ENCODE data around the gene MINDY3.
"Not testable (repeated sequence)": the region's sequence is repeated elsewhere in the genome, so short reads cannot be mapped to it uniquely, and the experiment has no call there.

MINDY3 gene

GRCh38 chr10:15879663-15880062 lies 19.4 kb upstream of the MINDY3 start:
- TF ChIP-seq ZFP30 (CRISPR knock-in tag; IDR thresholded peaks at IDR 0.05): no peak
- no peak for TF ChIP-seq PPARA (CRISPR knock-in tag; IDR thresholded peaks at IDR 0.05; ENCODE audit: borderline replicate concordance)
- no peak for TF ChIP-seq OSR1 (CRISPR knock-in tag; IDR thresholded peaks at IDR 0.05)
- no peak for TF ChIP-seq ZNF70 (CRISPR knock-in tag; IDR thresholded peaks at IDR 0.05)
- no peak for TF ChIP-seq ARNTL (CRISPR knock-in tag; IDR thresholded peaks at IDR 0.05; ENCODE audit: borderline replicate concordance, low read depth)
- peak; percentile 40; the same call in 2 of the 3 replicates for ATAC-seq

- ATAC-seq: peak; percentile 69
- TF ChIP-seq ZNF565 (CRISPR knock-in tag; conservative IDR thresholded peaks at IDR 0.05; ENCODE audit: low read depth) (no peak), PATZ1 (CRISPR knock-in tag; IDR thresholded peaks at IDR 0.05; ENCODE audit: borderline replicate concordance) (no peak), POU6F1 (CRISPR knock-in tag; IDR thresholded peaks at IDR 0.05; ENCODE audit: borderline replicate concordance, low read depth) (no peak)
These were observed 18.8 kb upstream of the MINDY3 start for GRCh38 chr10:15879058-15879457.

GRCh38 chr10:15877836-15878576 lies 17.7 kb upstream of the MINDY3 start:
- no peak for ATAC-seq
- TF ChIP-seq PATZ1 (CRISPR knock-in tag; IDR thresholded peaks at IDR 0.05; ENCODE audit: borderline replicate concordance) (no peak), ZNF8 (CRISPR knock-in tag; IDR thresholded peaks at IDR 0.05) (no peak), TOX (CRISPR knock-in tag; IDR thresholded peaks at IDR 0.05; ENCODE audit: borderline replicate concordance) (no peak), ZNF565 (CRISPR knock-in tag; conservative IDR thresholded peaks at IDR 0.05; ENCODE audit: low read depth) (no peak), POU6F1 (CRISPR knock-in tag; IDR thresholded peaks at IDR 0.05; ENCODE audit: borderline replicate concordance, low read depth) (no peak), CREB5 (CRISPR knock-in tag; IDR thresholded peaks at IDR 0.05; ENCODE audit: low read depth) (no peak), ZNF70 (CRISPR knock-in tag; IDR thresholded peaks at IDR 0.05) (no peak), SNAI2 (CRISPR knock-in tag; IDR thresholded peaks at IDR 0.05) (no peak), ARNTL (CRISPR knock-in tag; IDR thresholded peaks at IDR 0.05; ENCODE audit: borderline replicate concordance, low read depth) (no peak)

GRCh38 chr10:15876274-15876673 lies 16.0 kb upstream of the MINDY3 start:
- not testable (repeated sequence) for ATAC-seq

GRCh38 chr10:15872645-15873044 lies 12.3 kb upstream of the MINDY3 start:
- ATAC-seq: not testable (repeated sequence)

- no peak for ATAC-seq
- no peak for TF ChIP-seq TOX (CRISPR knock-in tag; IDR thresholded peaks at IDR 0.05; ENCODE audit: borderline replicate concordance)
- no peak for TF ChIP-seq GLIS3 (CRISPR knock-in tag; IDR thresholded peaks at IDR 0.05)
- TF ChIP-seq ZNF8 (CRISPR knock-in tag; IDR thresholded peaks at IDR 0.05): no peak
- TF ChIP-seq OSR1 (CRISPR knock-in tag; IDR thresholded peaks at IDR 0.05): no peak
- peak; percentile 93 for TF ChIP-seq ISL1 (CRISPR knock-in tag; IDR thresholded peaks at IDR 0.05)
These were observed 11.5 kb upstream of the MINDY3 start for GRCh38 chr10:15871823-15872222.

Measured in SK-N-SH treated with all-trans-retinoic acid at 6 μM for 48 hours (cell line).